Gastroesophageal sphincter (tissue), 3 donors: Measurements from ENCODE around the gene RFX3.

Source experiments
- CTCF ChIP-seq, 4 experiments: fragments of 200-600 bp in 2 of 4; fragments of 450-650 bp in 2 of 4; sonication (generic) in 1 of 4; IDR thresholded peaks; one replicate each; pipeline ENCODE4 v1.5.1; 2017 to 2019; ENCODE audit warnings: antibody characterized with exemption in 4 of 4, mild to moderate bottlenecking in 2 of 4, moderate library complexity in 2 of 4
- POLR2AphosphoS5 ChIP-seq: sonication (generic); formaldehyde crosslinking; IDR thresholded peaks from one replicate; pipeline ENCODE4 v1.6.1; 2017; ENCODE audit warnings: antibody characterized with exemption

GRCh38 chr9:3285365-3286161 is 240.2 kb downstream of the RFX3 start:
- TF ChIP-seq CTCF (IDR thresholded peaks at IDR 0.05) = no peak
- TF ChIP-seq POLR2AphosphoS5 = no peak
